ENCODE measurements around the gene CXCL12.

DNA sequence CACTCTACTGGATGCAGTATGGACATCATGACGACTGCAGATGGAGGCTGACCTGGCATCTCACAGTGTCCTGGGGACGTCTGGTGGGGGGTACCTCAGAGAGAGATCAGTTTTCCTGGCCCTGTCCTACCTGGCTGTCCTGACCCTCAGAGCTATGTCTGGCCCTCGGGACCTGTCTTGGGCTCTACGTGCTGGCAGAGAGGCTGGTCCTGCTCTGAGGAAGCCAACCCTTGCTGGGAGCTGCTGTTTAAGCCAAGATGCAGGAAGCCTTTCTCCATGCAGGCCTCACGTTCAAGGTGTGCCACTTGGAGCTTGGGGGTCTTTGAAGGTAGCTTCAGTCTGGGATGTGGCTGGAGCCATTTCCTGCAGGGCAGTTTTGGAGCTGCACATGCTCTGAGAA, 42.1 kb upstream of the CXCL12 start:
- TF ChIP-seq, protein P1, sequence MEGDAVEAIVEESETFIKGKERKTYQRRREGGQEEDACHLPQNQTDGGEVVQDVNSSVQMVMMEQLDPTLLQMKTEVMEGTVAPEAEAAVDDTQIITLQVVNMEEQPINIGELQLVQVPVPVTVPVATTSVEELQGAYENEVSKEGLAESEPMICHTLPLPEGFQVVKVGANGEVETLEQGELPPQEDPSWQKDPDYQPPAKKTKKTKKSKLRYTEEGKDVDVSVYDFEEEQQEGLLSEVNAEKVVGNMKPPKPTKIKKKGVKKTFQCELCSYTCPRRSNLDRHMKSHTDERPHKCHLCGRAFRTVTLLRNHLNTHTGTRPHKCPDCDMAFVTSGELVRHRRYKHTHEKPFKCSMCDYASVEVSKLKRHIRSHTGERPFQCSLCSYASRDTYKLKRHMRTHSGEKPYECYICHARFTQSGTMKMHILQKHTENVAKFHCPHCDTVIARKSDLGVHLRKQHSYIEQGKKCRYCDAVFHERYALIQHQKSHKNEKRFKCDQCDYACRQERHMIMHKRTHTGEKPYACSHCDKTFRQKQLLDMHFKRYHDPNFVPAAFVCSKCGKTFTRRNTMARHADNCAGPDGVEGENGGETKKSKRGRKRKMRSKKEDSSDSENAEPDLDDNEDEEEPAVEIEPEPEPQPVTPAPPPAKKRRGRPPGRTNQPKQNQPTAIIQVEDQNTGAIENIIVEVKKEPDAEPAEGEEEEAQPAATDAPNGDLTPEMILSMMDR (IDR thresholded peaks at IDR 0.05): no peak
- no peak for TF ChIP-seq POLR2A (IDR thresholded peaks at IDR 0.05)
